Measurements from ENCODE around the gene BRWD1.

- TF ChIP-seq CTCF (optimal IDR thresholded peaks at IDR 0.05 in 1 of 3, IDR thresholded peaks at IDR 0.05 in 1 of 3, conservative IDR thresholded peaks at IDR 0.05 in 1 of 3; ENCODE audit: extremely low read depth in 1 of 3, insufficient read depth in 2 of 3, low read length in 3 of 3) (no peak), EZH2 (IDR thresholded peaks at IDR 0.05; ENCODE audit: low read length) (no peak)
These were observed 97.1 kb downstream of the BRWD1 start for GRCh38 chr21:39216290-39216689.

Measured in keratinocyte (primary cell).